Thymus (tissue), 11 donors: ENCODE data around the gene PPDPF. TPM values are rescaled to one million over a fixed set of nuclear protein-coding genes. Genes with fewer than 3 reads are reported as not detected.

Source experiments
- DNase-seq, 9 donors: peaks; one replicate each; pipeline ENCODE4 v3.0.0-alpha.2; 2013; ENCODE audit warnings: low spot score in 9 of 9, low read depth in 6 of 9, missing footprints in 1 of 9
- H3K27ac ChIP-seq, 2 donors: one replicate each; pipeline ENCODE4 v1.5.1; 2013; ENCODE audit warnings: control low read depth in 1 of 2, low read depth in 1 of 2, low read length in 1 of 2, mild to moderate bottlenecking in 1 of 2, moderate library complexity in 1 of 2
- H3K27me3 ChIP-seq, 2 donors: one replicate each; pipeline ENCODE4 v1.5.1; 2013; ENCODE audit warnings: low read length in 1 of 2; ENCODE audit not compliant: control insufficient read depth in 2 of 2, insufficient read depth in 1 of 2
- H3K36me3 ChIP-seq, 2 donors: one replicate each; pipeline ENCODE4 v1.5.1; 2013; ENCODE audit warnings: low read length in 1 of 2, mild to moderate bottlenecking in 1 of 2, moderate library complexity in 1 of 2; ENCODE audit not compliant: control insufficient read depth in 2 of 2, insufficient read depth in 2 of 2
- H3K4me1 ChIP-seq, 2 donors: one replicate each; pipeline ENCODE4 v1.5.1; 2013; ENCODE audit warnings: low read length in 2 of 2; ENCODE audit not compliant: control insufficient read depth in 2 of 2, insufficient read depth in 2 of 2
- H3K4me3 ChIP-seq, 2 donors: one replicate each; pipeline ENCODE4 v1.5.1; 2013; ENCODE audit warnings: low read length in 2 of 2, control low read depth in 1 of 2, mild to moderate bottlenecking in 1 of 2
- H3K9me3 ChIP-seq, 2 donors: one replicate each; pipeline ENCODE4 v1.5.1; 2013; ENCODE audit warnings: low read length in 1 of 2, mild to moderate bottlenecking in 1 of 2; ENCODE audit not compliant: control insufficient read depth in 2 of 2, insufficient read depth in 1 of 2
- WGBS: extraction: QIAGEN DNeasy Blood & Tissue Kit; methylation state at CpG from one replicate; pipeline ENCODE4 v1.1.7; 2013; 5-methylcytosine and 5-hydroxymethylcytosine counted together
- polyA plus RNA-seq: library from polyadenylated mRNA; stranded (reverse); fragments of 200-250 nt; gene quantifications from one replicate; pipeline ENCODE4 v1.2.3, GENCODE V29; 2013
- total RNA-seq: library from RNA; stranded (reverse); fragments of 120-200 nt; gene quantifications from one replicate; pipeline ENCODE4 v1.2.4, GENCODE V29; 2013
- donor health status: healthy.

Gene PPDPF
- total and polyA plus RNA-seq, 2 donors, result 18.0 to 229 TPM

DNA sequence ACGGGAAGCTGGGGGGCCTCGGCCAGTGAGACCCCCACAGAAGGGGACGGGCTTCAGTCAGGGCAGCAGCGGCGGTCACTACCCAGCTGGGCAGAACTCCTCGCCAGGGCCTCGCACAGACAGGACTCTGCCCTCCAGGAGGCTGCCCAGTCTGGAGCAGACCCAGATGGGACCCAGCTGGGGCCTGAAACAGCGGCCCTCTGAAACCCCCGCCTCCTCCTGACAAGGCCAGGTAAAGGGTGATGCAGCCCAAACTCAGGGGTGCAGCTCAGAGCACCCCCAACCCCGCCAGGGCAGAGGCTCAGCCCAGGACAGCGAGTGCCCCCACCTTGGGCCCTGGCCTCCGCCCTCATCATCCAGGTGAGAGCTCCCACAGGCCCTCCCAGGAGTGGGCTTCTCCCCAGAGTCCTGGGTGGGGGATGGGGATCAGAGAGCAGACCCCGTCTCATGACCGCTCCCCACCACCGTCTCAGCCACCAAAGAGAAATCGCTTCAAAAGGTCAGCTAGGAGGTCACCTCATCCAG is 23.9 kb upstream of the PPDPF start:
- DNase-seq, result no peak
- Histone ChIP-seq H3K27me3 (peaks cover 46 to 69% of the 10 kb centered on the region in 2 donors), H3K36me3 (no peaks in the 10 kb centered on the region)

GRCh38 chr20:63497138-63497945 is 23.2 kb upstream of the PPDPF start:
- no peak for DNase-seq
- 75% methylated on average over 20 of the region's 20 CpGs for WGBS
- Histone ChIP-seq H3K36me3 (no peaks in the 10 kb centered on the region), H3K27me3 (peaks cover 46 to 76% of the 10 kb centered on the region in 2 donors), H3K4me3 (no peak overlapping the region), H3K27ac (no peak overlapping the region), H3K9me3 (no peaks in the 10 kb centered on the region), H3K4me1 (no peaks in the 10 kb centered on the region)

More for the DNA sequence above, 23.9 kb upstream of the PPDPF start:
- 71% methylated on average over 16 of the region's 16 CpGs for WGBS
- Histone ChIP-seq H3K4me3 (no peak overlapping the region), H3K4me1 (no peaks in the 10 kb centered on the region), H3K27ac (no peak overlapping the region), H3K9me3 (no peaks in the 10 kb centered on the region)

GRCh38 chr20:63497946-63498935 is 22.3 kb upstream of the PPDPF start:
- Histone ChIP-seq H3K27me3 (peaks cover 49 to 84% of the 10 kb centered on the region in 2 donors), H3K9me3 (no peaks in the 10 kb centered on the region), H3K27ac (no peak overlapping the region), H3K4me1 (no peaks in the 10 kb centered on the region), H3K36me3 (no peaks in the 10 kb centered on the region), H3K4me3 (peak overlapping the region in 1 of 2 donors; percentile 40)
- no peak for DNase-seq
- 9% methylated on average over 60 of the region's 60 CpGs for WGBS

DNA sequence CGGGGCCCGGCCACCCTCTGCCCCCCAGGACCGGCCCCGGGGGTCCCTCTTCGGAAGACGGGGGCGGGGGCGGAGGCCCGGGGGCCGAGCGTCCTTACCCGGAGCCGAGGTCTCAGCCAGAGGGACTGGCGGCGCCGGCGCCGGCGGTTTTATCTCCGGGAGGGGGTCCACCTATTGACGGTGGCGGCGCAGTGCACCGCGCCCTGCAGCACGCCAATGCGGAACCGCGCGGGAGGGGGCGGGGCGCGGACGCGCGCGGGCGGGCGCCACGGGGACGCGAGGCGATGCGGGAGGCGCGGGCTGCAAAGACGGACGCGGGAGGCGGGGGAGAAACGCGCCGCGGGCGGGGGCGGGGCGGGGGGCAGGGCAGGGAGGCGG is 21.6 kb upstream of the PPDPF start, which contains the start of gene EEF1A2:
Gene EEF1A2, minus strand, starts transcription at position 124 of the 378 bp plus-strand sequence. CDS start 1,320 bp downstream, outside the sequence.
- WGBS, result 1% methylated on average over 58 of the region's 58 CpGs

DNA sequence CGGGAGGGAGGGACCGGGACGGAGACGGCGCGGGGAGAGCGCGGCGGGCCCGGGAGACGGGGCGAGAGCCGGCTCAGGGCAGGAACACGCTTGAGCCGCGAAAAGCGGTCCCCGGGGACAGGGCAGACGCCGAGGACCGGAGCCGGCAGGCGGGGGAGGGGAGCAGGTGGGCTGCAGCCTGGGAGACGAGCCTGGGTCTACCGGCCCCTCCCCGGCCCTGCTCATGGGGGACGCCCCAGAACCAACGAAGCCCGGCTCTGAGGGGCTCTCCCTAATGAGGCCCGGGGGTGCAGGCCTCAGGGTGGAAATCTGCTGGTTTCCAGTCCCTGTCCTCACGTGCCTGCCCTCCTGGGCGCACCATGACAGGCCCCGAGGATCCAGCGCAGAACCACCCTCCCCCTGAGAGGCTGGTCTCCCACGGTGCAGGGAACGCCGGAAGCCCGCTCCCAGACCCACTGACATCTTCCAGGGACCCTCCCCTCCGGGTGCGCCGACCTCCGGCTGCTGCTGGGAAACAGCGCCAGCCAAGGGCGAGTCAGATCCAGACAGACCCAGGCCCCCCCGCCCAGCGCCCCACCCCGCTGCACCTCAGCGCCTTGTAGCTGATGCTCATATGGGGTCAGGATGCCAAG is 21.1 kb upstream of the PPDPF start:
- peak overlapping the region in 1 of 2 donors; percentile 40 for H3K4me3 ChIP-seq
- no peak for DNase-seq

More for the DNA sequence above, 21.6 kb upstream of the PPDPF start, which contains the start of gene EEF1A2:
- Histone ChIP-seq H3K27me3 (peaks cover 49 to 90% of the 10 kb centered on the region in 2 donors), H3K27ac (no peak within 1 kb of the TSS), H3K9me3 (no peaks in the 10 kb centered on the region), H3K4me3 (peak within 1 kb of the TSS in 1 of 2 donors; percentile 40), H3K4me1 (no peaks in the 10 kb centered on the region), H3K36me3 (no peaks in the 10 kb centered on the region)
- DNase-seq, result peak in 1 of 9 donors; percentile 16

DNA sequence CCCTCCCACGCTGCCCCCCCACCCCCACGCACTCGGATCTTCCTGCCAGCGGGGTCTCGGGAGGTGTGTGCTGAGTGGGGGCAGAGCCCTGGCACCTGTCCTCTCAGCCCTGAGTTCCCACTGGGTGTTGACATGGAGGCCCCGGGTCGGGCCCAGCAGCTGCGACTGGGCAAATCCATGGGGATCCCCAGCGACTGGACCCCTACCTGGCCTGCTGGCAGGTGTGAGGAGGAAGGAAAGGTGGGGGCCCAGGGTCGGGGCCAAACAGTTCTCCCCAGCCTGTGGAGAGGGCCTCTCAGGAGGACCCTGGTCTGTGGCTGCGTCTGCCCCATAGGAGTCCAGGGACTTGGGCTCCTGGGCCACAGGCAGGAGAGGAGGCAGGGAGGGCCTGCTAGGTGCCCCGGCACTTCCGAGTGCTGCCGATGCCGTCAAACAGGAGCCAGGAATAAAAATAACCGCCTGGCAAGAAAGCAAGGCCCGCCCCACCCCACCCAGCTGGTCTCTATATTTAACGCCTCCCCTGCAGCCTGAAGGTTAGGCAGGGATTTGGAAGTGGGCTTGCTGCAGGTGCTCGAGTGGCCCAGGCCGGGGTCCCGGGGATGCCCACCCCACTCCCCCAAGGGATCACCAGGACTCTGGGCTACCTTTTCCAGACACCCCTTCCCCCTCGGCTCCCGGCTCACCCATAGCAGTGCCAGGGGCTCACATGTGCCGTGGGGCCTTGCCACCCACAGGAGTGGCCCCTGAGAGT is 20.2 kb upstream of the PPDPF start:
- no peak for DNase-seq
- no peaks in the 10 kb centered on the region for H3K4me1 ChIP-seq
- peaks cover 49 to 83% of the 10 kb centered on the region in 2 donors for H3K27me3 ChIP-seq
- no peaks in the 10 kb centered on the region for H3K36me3 ChIP-seq
- no peak overlapping the region for H3K4me3 ChIP-seq
- H3K27ac ChIP-seq, result no peak overlapping the region
- 91% methylated on average over 24 of the region's 24 CpGs for WGBS
- H3K9me3 ChIP-seq, result peaks cover 3 to 7% of the 10 kb centered on the region in 2 donors

More for the DNA sequence above, 21.1 kb upstream of the PPDPF start:
- Histone ChIP-seq H3K9me3 (no peaks in the 10 kb centered on the region), H3K27me3 (peaks cover 49 to 90% of the 10 kb centered on the region in 2 donors), H3K27ac (no peak overlapping the region), H3K4me1 (no peaks in the 10 kb centered on the region), H3K36me3 (no peaks in the 10 kb centered on the region)
- WGBS, result 16% methylated on average over 48 of the region's 48 CpGs

- no peaks in the 10 kb centered on the region for H3K4me1 ChIP-seq
- H3K4me3 ChIP-seq, result no peak overlapping the region
- H3K27me3 ChIP-seq, result peaks cover 47 to 78% of the 10 kb centered on the region in 2 donors
- peaks cover 3 to 10% of the 10 kb centered on the region in 2 donors for H3K9me3 ChIP-seq
- H3K36me3 ChIP-seq, result no peaks in the 10 kb centered on the region
- H3K27ac ChIP-seq, result no peak overlapping the region
- no peak for DNase-seq
- 92% methylated on average over 27 of the region's 27 CpGs for WGBS
Observed at GRCh38 chr20:63500902-63501817, 19.4 kb upstream of the PPDPF start.
